ENCODE measurements around the gene CCDC127.

- TF ChIP-seq CTCF (IDR thresholded peaks at IDR 0.05) (no peak), POLR2A (IDR thresholded peaks at IDR 0.05) (no peak)
Observed at GRCh38 chr5:174291-174600, 43.7 kb downstream of the CCDC127 start.
